Activated CD8-positive, alpha-beta memory T cell treated with anti-CD3 and anti-CD28 coated beads, Interleukin-2, amount 50 U/mL, for 24 hours (primary cell): Measurements from ENCODE around the gene GSN.

Source experiments
- DNase-seq: peaks from one replicate; pipeline ENCODE4 v3.0.0-alpha.2; 2020; ENCODE audit errors: extremely low read depth

The GSN gene

DNA sequence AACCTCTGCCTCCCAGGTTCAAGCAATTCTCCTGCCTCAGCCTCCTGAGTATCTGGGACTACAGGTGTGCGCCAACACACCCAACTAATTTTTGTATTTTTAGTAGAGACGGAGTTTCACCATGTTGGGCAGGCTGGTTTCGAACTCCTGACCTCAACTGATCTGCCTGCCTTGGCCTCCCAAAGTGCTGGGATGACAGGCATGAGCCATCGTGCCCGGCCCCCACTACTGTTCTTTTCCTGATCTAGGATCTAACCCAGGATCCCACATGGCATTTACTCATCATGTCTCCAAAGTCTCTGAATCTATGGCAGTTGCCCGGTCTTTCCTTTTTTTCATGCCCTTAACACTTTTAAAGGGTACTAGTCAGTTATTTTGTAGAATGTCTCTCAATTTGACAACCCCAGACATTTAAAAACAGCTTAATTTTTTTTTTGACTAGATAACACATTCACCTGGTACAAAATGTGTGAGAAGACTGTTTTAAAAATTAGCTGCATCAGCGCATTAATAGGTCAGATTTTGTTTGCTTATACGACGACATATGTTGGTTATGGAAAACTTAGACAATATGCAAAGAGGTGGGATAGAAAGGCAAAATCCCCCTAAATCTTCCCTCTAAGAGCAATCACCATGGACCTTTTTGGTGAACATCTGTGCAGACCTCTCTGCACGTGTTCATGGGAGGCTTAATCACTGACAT, 55.6 kb downstream of the GSN start:
- DNase-seq, result no peak

DNA sequence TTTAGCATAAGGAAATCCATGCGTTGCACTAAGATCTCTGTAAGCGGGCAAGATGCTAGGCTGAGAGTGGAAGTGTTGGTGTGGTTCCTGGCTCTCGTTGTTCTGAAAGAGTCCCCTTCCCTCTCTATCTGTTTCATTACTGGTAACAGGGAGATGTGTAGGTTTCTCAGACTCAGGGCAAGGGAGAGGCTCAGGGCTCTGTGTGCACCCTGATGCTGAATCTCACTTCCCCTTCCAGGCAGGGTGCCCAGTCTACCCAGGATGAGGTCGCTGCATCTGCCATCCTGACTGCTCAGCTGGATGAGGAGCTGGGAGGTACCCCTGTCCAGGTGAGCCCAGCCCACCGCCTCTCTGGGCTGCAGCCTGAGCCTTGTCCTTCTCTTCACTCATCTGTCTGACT, 56.4 kb downstream of the GSN start:
- no peak for DNase-seq

- no peak for DNase-seq
Observed at GRCh38 chr9:121324755-121325154, 56.8 kb downstream of the GSN start.

DNA sequence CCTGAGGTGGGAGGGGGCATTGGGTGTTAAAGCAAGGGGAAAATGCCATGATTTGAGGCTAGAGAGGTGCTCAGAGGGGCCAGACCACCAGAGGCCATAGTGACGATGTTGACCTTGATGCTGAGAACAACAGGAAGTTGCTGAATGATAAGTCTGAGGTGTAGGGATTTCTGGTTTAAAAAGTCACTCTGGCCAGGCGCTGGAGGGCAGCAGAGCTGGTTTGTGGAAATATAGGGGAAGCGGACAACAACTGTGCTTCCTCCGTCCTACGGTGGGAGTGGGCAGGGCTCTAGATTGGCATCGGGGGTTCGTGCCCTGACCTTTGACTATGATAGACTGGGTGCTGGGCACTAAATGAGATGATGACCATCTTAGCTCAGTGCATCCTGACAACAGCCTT, 57.4 kb downstream of the GSN start:
- no peak for DNase-seq

GRCh38 chr9:121326130-121326838, 58.3 kb downstream of the GSN start:
- no peak for DNase-seq

- DNase-seq, result no peak
Observed at GRCh38 chr9:121326901-121327613, 59.1 kb downstream of the GSN start.

DNA sequence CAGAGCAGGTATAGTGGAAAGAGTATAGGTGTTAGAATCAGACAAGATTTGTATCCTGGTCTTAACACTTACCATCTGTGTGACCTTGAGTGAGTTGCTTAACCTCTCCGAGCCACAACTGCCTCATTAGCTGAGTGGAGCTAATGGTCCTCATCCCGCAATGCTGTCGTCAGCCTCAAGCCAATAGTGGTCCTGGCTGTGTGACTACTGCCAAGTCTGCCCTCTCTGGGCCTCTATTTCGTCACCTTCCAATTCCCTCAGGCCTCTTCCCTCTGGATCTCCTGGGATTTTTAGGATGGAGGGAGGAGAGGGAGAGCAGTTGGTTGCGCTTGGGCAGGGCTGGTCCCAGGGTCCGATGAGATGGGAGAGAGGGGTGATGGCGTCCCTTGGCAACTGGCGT, 60.5 kb downstream of the GSN start:
- no peak for DNase-seq

- no peak for DNase-seq
Observed at GRCh38 chr9:121328876-121329681, 61.1 kb downstream of the GSN start.

DNA sequence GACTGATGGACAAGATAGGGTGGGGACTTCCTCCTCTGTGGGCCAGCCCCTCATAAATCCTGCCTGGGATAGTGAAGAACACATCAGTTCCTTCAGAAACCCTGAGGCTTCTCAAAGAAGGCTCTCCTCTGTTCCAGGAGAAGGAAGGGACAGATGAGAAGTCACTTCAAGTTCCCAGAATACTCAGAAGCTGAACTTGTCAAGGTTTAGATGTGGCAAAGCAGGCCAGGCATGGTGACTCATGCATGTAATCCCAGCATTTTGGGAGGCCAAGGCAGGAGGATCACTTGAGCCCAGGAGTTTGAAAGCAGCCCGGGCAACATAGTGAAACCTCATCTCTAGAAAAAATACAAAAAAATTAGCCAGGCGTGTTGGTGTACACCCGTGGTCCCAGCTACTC, 63.6 kb downstream of the GSN start:
- no peak for DNase-seq

GRCh38 chr9:121331992-121332685, 64.2 kb downstream of the GSN start:
- DNase-seq, result no peak

- DNase-seq, result no peak
Observed at GRCh38 chr9:121333950-121334773, 66.2 kb downstream of the GSN start.

DNA sequence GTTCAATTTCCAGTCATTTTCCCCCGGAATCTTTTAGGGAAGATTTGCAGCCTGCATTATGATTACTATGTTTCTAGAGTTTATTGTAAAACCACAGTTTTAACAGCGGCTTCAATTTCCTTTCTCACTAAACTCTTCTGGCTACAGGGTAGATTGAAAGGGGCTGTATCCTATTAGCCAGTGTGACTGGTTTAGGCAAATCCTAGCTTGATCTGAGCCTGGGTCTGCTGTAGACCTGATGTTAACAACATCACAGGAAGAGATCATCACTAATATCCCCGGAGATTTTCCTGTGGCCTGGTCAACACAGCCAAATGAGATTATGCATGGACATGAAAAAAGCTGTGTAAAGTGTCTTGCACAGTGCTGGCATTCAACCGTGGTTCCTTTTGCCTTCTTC, 68.7 kb downstream of the GSN start:
- DNase-seq, result no peak

DNA sequence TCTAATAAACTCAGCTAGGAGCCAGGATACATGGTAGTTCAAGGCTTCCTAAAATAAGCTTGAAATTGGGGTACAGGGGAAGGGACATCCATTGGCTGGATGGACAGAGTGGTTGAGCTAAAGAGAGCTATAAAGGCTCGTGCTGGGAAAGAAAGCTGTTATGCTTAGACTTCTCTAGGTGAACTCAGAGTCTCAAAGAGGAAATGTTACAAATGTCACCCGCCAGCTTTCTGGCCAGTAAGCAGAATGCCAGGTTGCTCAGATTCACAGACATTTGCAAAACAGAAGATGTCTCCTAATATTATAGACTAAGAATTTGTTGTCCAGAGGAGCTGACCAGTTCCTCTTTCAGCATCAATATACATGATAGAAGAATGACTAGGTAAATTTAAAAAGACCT, 71.5 kb downstream of the GSN start:
- DNase-seq, result no peak

- DNase-seq, result no peak
Observed at GRCh38 chr9:121340676-121341392, 72.9 kb downstream of the GSN start.

DNA sequence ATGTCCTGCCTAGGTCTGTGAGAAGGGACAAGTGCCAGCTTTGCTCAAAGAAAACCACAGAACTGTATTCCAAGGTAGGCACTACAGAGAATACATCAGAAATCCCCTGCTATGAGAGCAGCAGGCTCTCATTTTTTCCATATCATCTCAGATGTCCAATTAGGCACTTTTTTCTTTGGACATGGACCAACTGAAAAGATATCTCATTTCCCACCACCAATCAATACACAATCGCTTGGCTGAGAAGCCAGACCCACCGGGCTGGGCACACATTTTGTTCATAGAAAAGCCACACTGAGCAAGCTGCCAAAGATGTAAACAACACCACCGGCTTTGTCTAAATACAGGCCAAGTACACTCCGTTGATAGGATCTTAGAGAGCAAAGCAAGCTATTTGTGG, 76.2 kb downstream of the GSN start:
- DNase-seq, result no peak

DNA sequence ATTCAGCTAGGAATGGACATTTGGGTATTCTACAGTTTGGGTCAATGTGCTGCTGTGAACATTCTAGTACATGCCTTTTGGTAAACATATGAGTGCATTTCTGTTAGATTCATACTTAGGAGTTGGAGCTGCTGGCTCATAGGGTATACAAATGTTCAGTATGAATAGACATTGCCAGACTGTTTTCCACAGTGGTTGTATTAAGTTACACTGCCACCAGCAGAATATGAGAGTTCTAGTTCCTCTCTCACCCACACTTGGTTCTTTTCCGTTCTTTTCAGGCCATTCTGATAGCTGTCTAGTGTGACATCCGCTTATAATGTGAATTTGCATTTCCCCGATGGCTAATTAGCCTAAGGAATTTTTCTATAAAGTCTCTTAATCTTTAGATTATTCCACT, 77.1 kb downstream of the GSN start:
- DNase-seq, result no peak

GRCh38 chr9:121348221-121348620, 80.3 kb downstream of the GSN start:
- DNase-seq, result no peak

- DNase-seq, result no peak
Observed at GRCh38 chr9:121349009-121349408, 81.0 kb downstream of the GSN start.

GRCh38 chr9:121350036-121350435, 82.1 kb downstream of the GSN start:
- no peak for DNase-seq

- no peak for DNase-seq
Observed at GRCh38 chr9:121350993-121351561, 83.1 kb downstream of the GSN start.
